Mesothelial cell of epicardium (in vitro differentiated cells): ENCODE results near the gene PAK4. TPM values are rescaled to one million over a fixed set of nuclear protein-coding genes. Genes with fewer than 3 reads are reported as not detected.

ENCODE experiments used
- DNase-seq, 2 experiments: peaks; one replicate each; pipeline ENCODE4 v3.0.0; 2021; ENCODE audit warnings: low spot score in 2 of 2; ENCODE audit not compliant: unreplicated experiment in 2 of 2
- H3K27ac Mint-ChIP-seq: 2 replicates; pipeline ENCODE4 v1.8.0; 2021; ENCODE audit warnings: mixed read lengths
- H3K27me3 Mint-ChIP-seq: 2 replicates; pipeline ENCODE4 v1.8.0; 2021; ENCODE audit warnings: low read depth, mixed read lengths
- H3K36me3 Mint-ChIP-seq: 2 replicates; pipeline ENCODE4 v1.8.0; 2021; ENCODE audit warnings: mixed read lengths
- H3K4me1 Mint-ChIP-seq: 2 replicates; pipeline ENCODE4 v1.8.0; 2021; ENCODE audit warnings: mixed read lengths
- H3K4me3 Mint-ChIP-seq: 2 replicates; pipeline ENCODE4 v1.8.0; 2021; ENCODE audit warnings: mild to moderate bottlenecking, moderate library complexity, mixed read lengths
- H3K9me3 Mint-ChIP-seq: 2 replicates; pipeline ENCODE4 v1.8.0; 2021; ENCODE audit warnings: mixed read lengths
- CTCF ChIP-seq: fragments of 200-600 bp; sonication (generic); IDR thresholded peaks from one replicate; pipeline ENCODE4 v1.5.0; 2021; ENCODE audit warnings: antibody characterized with exemption; ENCODE audit not compliant: unreplicated experiment
- total RNA-seq: library from RNA; stranded (reverse); gene quantifications from 3 replicates; pipeline ENCODE4 v1.2.1, GENCODE V29; 2021

Gene PAK4
- total RNA-seq, 1 donor from 2014 or later: 102 TPM

GRCh38 chr19:39206122-39206521, 80.5 kb downstream of the PAK4 start:
- peaks cover 13% of the 10 kb centered on the region for H3K4me1 Mint-ChIP-seq
- no peak overlapping the region for H3K4me3 Mint-ChIP-seq
- no peak overlapping the region for H3K27ac Mint-ChIP-seq
- no peak for TF ChIP-seq CTCF
- no peaks in the 10 kb centered on the region for H3K9me3 Mint-ChIP-seq
- peaks cover 10% of the 10 kb centered on the region for H3K27me3 Mint-ChIP-seq
- DNase-seq: no peak
- H3K36me3 Mint-ChIP-seq: no peaks in the 10 kb centered on the region

- no peak overlapping the region for H3K27ac Mint-ChIP-seq
- no peak overlapping the region for H3K4me3 Mint-ChIP-seq
- no peaks in the 10 kb centered on the region for H3K36me3 Mint-ChIP-seq
- peaks cover 9% of the 10 kb centered on the region for H3K27me3 Mint-ChIP-seq
- H3K9me3 Mint-ChIP-seq: no peaks in the 10 kb centered on the region
- no peak for DNase-seq
- no peak for TF ChIP-seq CTCF
- H3K4me1 Mint-ChIP-seq: peaks cover 13% of the 10 kb centered on the region
Measured at GRCh38 chr19:39207293-39207836, 81.8 kb downstream of the PAK4 start.

- H3K9me3 Mint-ChIP-seq: no peaks in the 10 kb centered on the region
- H3K27me3 Mint-ChIP-seq: peaks cover 7% of the 10 kb centered on the region
- no peak for DNase-seq
- no peaks in the 10 kb centered on the region for H3K36me3 Mint-ChIP-seq
- no peak for TF ChIP-seq CTCF
- no peak overlapping the region for H3K4me3 Mint-ChIP-seq
- H3K4me1 Mint-ChIP-seq: peaks cover 13% of the 10 kb centered on the region
- no peak overlapping the region for H3K27ac Mint-ChIP-seq
Measured at GRCh38 chr19:39208175-39208795, 82.7 kb downstream of the PAK4 start.

- H3K9me3 Mint-ChIP-seq: no peaks in the 10 kb centered on the region
- H3K27ac Mint-ChIP-seq: no peak overlapping the region
- H3K27me3 Mint-ChIP-seq: peaks cover 9% of the 10 kb centered on the region
- no peak overlapping the region for H3K4me3 Mint-ChIP-seq
- H3K36me3 Mint-ChIP-seq: no peaks in the 10 kb centered on the region
- TF ChIP-seq CTCF: no peak
- H3K4me1 Mint-ChIP-seq: peaks cover 12% of the 10 kb centered on the region
- DNase-seq: no peak
Measured at GRCh38 chr19:39209196-39209595, 83.6 kb downstream of the PAK4 start.

GRCh38 chr19:39211731-39212374, 86.3 kb downstream of the PAK4 start:
- H3K4me1 Mint-ChIP-seq: no peaks in the 10 kb centered on the region
- H3K4me3 Mint-ChIP-seq: no peak overlapping the region
- H3K36me3 Mint-ChIP-seq: peaks cover 2% of the 10 kb centered on the region
- H3K27me3 Mint-ChIP-seq: peaks cover 11% of the 10 kb centered on the region
- no peak overlapping the region for H3K27ac Mint-ChIP-seq
- TF ChIP-seq CTCF: no peak
- no peak for DNase-seq
- H3K9me3 Mint-ChIP-seq: peaks cover 4% of the 10 kb centered on the region
